ENCODE measurements around the gene ADD1. TPM values are rescaled to one million over a fixed set of nuclear protein-coding genes. Genes with fewer than 3 reads are reported as not detected.
A peak's percentile ranks its signal among the peaks of the same experiment; 100 is the strongest.

The ADD1 gene
- total RNA-seq, 1 experiment from 2014 or later = 163 TPM

- WGBS (ENCODE audit: extremely low coverage, insufficient read length, low lambda C conversion rate) = no CpG with 5 or more reads among the region's 13 CpGs
Measured at GRCh38 chr4:2807571-2807970, 36.1 kb upstream of the ADD1 start.

More at GRCh38 chr4:2807571-2807970, 36.1 kb upstream of the ADD1 start:
- Mint-ChIP-seq H3K4me1 (peaks cover 8 to 22% of the 10 kb centered on the region in 2 experiments), H3K9me3 (no peaks in the 10 kb centered on the region), H3K4me3 (no peak overlapping the region), H3K27ac (peak overlapping the region in 1 of 3 experiments; percentile 92; a peak in 2 of 7 replicates), H3K27me3 (ENCODE audit: low read depth) (no peaks in the 10 kb centered on the region; the same call in 1 of the 2 replicates), H3K36me3 (ENCODE audit: insufficient read depth in 1 of 3, low read depth in 3 of 3) (no peaks in the 10 kb centered on the region)
- Histone ChIP-seq H3K79me2 (ENCODE audit: insufficient read depth, low read length) (no peaks in the 10 kb centered on the region), H3K27ac (ENCODE audit: insufficient read length, low read depth, low read length) (no peak overlapping the region), H4K5ac (ENCODE audit: insufficient read length, low read depth, low read length) (no peak overlapping the region), H2BK12ac (ENCODE audit: insufficient read length, low read depth, low read length) (no peak overlapping the region), H3K18ac (ENCODE audit: insufficient read length, low read depth, low read length) (no peak overlapping the region), H3K23me2 (ENCODE audit: insufficient read length, low read depth, low read length, poor library complexity, severe bottlenecking) (no peaks in the 10 kb centered on the region), H4K8ac (replicated peaks; ENCODE audit: insufficient read length, low read depth, low read length) (no peak overlapping the region), H3K9me3 (ENCODE audit: control insufficient read depth, low read depth, low read length) (no peaks in the 10 kb centered on the region), H3K4me1 (ENCODE audit: insufficient read depth, low read length) (peaks cover 4% of the 10 kb centered on the region), H3K14ac (ENCODE audit: insufficient read depth, low read length) (no peak overlapping the region), H3K56ac (ENCODE audit: insufficient read length, low read depth, low read length) (no peak overlapping the region), H2BK5ac (ENCODE audit: insufficient read length, low read length) (no peak overlapping the region), H3K23ac (ENCODE audit: insufficient read length, low read depth, low read length) (no peak overlapping the region), H3K4me2 (ENCODE audit: insufficient read depth, insufficient read length, low read length) (no peak overlapping the region), H2AFZ (ENCODE audit: low read length) (no peak overlapping the region), H2BK20ac (ENCODE audit: low read depth, low read length, poor library complexity, severe bottlenecking) (no peak overlapping the region), H2BK120ac (ENCODE audit: low read depth, low read length, poor library complexity, severe bottlenecking) (no peak overlapping the region), H3K27me3 (ENCODE audit: insufficient read depth, low read length) (no peaks in the 10 kb centered on the region), H4K20me1 (ENCODE audit: control insufficient read depth, insufficient read depth, insufficient read length) (peaks cover 5% of the 10 kb centered on the region), H3K79me1 (ENCODE audit: insufficient read depth, low read depth, low read length, poor library complexity, severe bottlenecking) (no peaks in the 10 kb centered on the region), H3T11ph (ENCODE audit: low read length) (no peak overlapping the region), H2AK5ac (ENCODE audit: insufficient read length, low read length) (no peak overlapping the region), H3K9ac (ENCODE audit: extremely low read depth, insufficient read length, low read length) (no peak overlapping the region), H3K4ac (ENCODE audit: low read depth, low read length) (no peak overlapping the region), H2BK15ac (ENCODE audit: low read depth, low read length) (no peak overlapping the region), H4K91ac (ENCODE audit: insufficient read length, low read depth, low read length) (no peak overlapping the region)
- no peak for TF ChIP-seq CTCF (conservative IDR thresholded peaks at IDR 0.05)
- no peak for DNase-seq
